Neural progenitor cell (in vitro differentiated cells): ENCODE results near the gene ATOH8. TPM values are rescaled to one million over a fixed set of nuclear protein-coding genes. Genes with fewer than 3 reads are reported as not detected.

ENCODE experiments used
- DNase-seq: peaks from one replicate; pipeline ENCODE4 v3.0.0-alpha.2; 2016; ENCODE audit warnings: low spot score
- H2AFZ ChIP-seq: fragments of 200-600 bp; sonication (generic); replicated peaks from 2 replicates; pipeline ENCODE4 v1.6.1; 2016; ENCODE audit warnings: antibody characterized with exemption
- H3F3A ChIP-seq: fragments of 200-600 bp; sonication (generic); 2 replicates; pipeline ENCODE4 v1.6.1; 2016; ENCODE audit warnings: antibody characterized with exemption, low read depth
- H3K27ac ChIP-seq: fragments of 200-600 bp; sonication (generic); 2 replicates; pipeline ENCODE4 v1.5.1; 2016; ENCODE audit warnings: mild to moderate bottlenecking
- H3K27me3 ChIP-seq: fragments of 200-600 bp; sonication (generic); 2 replicates; pipeline ENCODE4 v1.6.1; 2016; ENCODE audit warnings: mild to moderate bottlenecking, moderate library complexity
- H3K36me3 ChIP-seq: fragments of 200-600 bp; sonication (generic); 2 replicates; pipeline ENCODE4 v1.5.1; 2016
- H3K4me1 ChIP-seq: fragments of 200-600 bp; sonication (generic); 2 replicates; pipeline ENCODE4 v1.6.1; 2016; ENCODE audit warnings: mixed run types
- H3K4me2 ChIP-seq: fragments of 200-600 bp; sonication (generic); 2 replicates; pipeline ENCODE4 v1.6.1; 2016
- H3K4me3 ChIP-seq: fragments of 200-600 bp; sonication (generic); 2 replicates; pipeline ENCODE4 v1.5.1; 2016
- H3K79me2 ChIP-seq: fragments of 200-600 bp; sonication (generic); 2 replicates; pipeline ENCODE4 v1.6.1; 2016; ENCODE audit warnings: low read depth
- H3K9ac ChIP-seq: fragments of 200-600 bp; sonication (generic); 2 replicates; pipeline ENCODE4 v1.6.1; 2016
- H3K9me3 ChIP-seq: fragments of 200-600 bp; sonication (generic); 2 replicates; pipeline ENCODE4 v1.5.1; 2016; ENCODE audit warnings: low read depth
- H4K20me1 ChIP-seq: fragments of 200-600 bp; sonication (generic); 2 replicates; pipeline ENCODE4 v1.6.1; 2016; ENCODE audit warnings: low read depth
- H3K27ac Mint-ChIP-seq: 3 replicates; pipeline ENCODE4 v1.8.0; 2021; ENCODE audit warnings: mixed read lengths
- H3K27me3 Mint-ChIP-seq: 2 replicates; pipeline ENCODE4 v1.8.0; 2022; ENCODE audit warnings: low read depth, mild to moderate bottlenecking, inconsistent platforms, moderate library complexity, mixed read lengths; ENCODE audit not compliant: insufficient read depth
- H3K36me3 Mint-ChIP-seq: 3 replicates; pipeline ENCODE4 v1.8.0; 2021; ENCODE audit warnings: mixed read lengths
- H3K4me1 Mint-ChIP-seq: 3 replicates; pipeline ENCODE4 v1.8.0; 2021; ENCODE audit warnings: mixed read lengths
- H3K4me3 Mint-ChIP-seq: 3 replicates; pipeline ENCODE4 v1.8.0; 2021; ENCODE audit warnings: mild to moderate bottlenecking, moderate library complexity, mixed read lengths
- H3K9me3 Mint-ChIP-seq: 3 replicates; pipeline ENCODE4 v1.8.0; 2020; ENCODE audit warnings: mixed read lengths
- CTCF ChIP-seq: fragments of 200-600 bp; sonication (generic); IDR thresholded peaks from 2 replicates; pipeline ENCODE4 v1.5.1; 2017; ENCODE audit warnings: antibody characterized with exemption, mild to moderate bottlenecking
- EZH2 ChIP-seq: fragments of 200-600 bp; sonication (generic); IDR thresholded peaks from 2 replicates; pipeline ENCODE4 v1.6.1; 2017; ENCODE audit warnings: antibody characterized with exemption, mild to moderate bottlenecking, moderate library complexity
- EZH2phosphoT487 ChIP-seq: fragments of 200-600 bp; sonication (generic); IDR thresholded peaks from 2 replicates; pipeline ENCODE4 v1.6.1; 2017; ENCODE audit warnings: antibody characterized with exemption
- total RNA-seq: library from RNA; depleted of rRNA; stranded (reverse); fragments of >200 nt; gene quantifications from 2 replicates; pipeline ENCODE4 v1.2.3, GENCODE V29; 2015; ENCODE audit warnings: low replicate concordance

The ATOH8 gene
- total RNA-seq, 1 donor from 2014 or later = not detected

GRCh38 chr2:85734015-85734414 lies 19.8 kb upstream of the ATOH8 start:
- H2AFZ ChIP-seq = no peak overlapping the region
- no peaks in the 10 kb centered on the region for H3K4me1 ChIP-seq
- H3K27me3 ChIP-seq = peaks cover 6% of the 10 kb centered on the region
- no peak overlapping the region for H3K4me3 ChIP-seq
- H3K36me3 Mint-ChIP-seq = no peaks in the 10 kb centered on the region
- no peak for TF ChIP-seq CTCF
- no peak for TF ChIP-seq EZH2
- TF ChIP-seq EZH2phosphoT487 = no peak
- DNase-seq = no peak
- H3K27ac Mint-ChIP-seq = no peak overlapping the region
- H3K9ac ChIP-seq = no peak overlapping the region
- no peaks in the 10 kb centered on the region for H3K36me3 ChIP-seq
- no peaks in the 10 kb centered on the region for H3K79me2 ChIP-seq
- no peaks in the 10 kb centered on the region for H3K9me3 ChIP-seq
- H3K27me3 Mint-ChIP-seq = peaks cover 3% of the 10 kb centered on the region
- no peak overlapping the region for H3K27ac ChIP-seq
- H4K20me1 ChIP-seq = no peaks in the 10 kb centered on the region
- H3K9me3 Mint-ChIP-seq = no peaks in the 10 kb centered on the region
- H3F3A ChIP-seq = no peaks in the 10 kb centered on the region
- peaks cover 14% of the 10 kb centered on the region for H3K4me1 Mint-ChIP-seq
- no peak overlapping the region for H3K4me3 Mint-ChIP-seq
- no peak overlapping the region for H3K4me2 ChIP-seq

GRCh38 chr2:85734942-85735608 lies 18.7 kb upstream of the ATOH8 start:
- Histone ChIP-seq H3K79me2 (no peaks in the 10 kb centered on the region), H4K20me1 (no peaks in the 10 kb centered on the region), H3K4me2 (no peak overlapping the region), H3K27ac (no peak overlapping the region), H3K36me3 (no peaks in the 10 kb centered on the region), H3K4me3 (no peak overlapping the region), H3F3A (no peaks in the 10 kb centered on the region), H2AFZ (no peak overlapping the region), H3K4me1 (no peaks in the 10 kb centered on the region), H3K9ac (no peak overlapping the region), H3K27me3 (no peaks in the 10 kb centered on the region), H3K9me3 (no peaks in the 10 kb centered on the region)
- peaks cover 4% of the 10 kb centered on the region for H3K9me3 Mint-ChIP-seq
- no peak overlapping the region for H3K27ac Mint-ChIP-seq
- no peak overlapping the region for H3K4me3 Mint-ChIP-seq
- H3K36me3 Mint-ChIP-seq = no peaks in the 10 kb centered on the region
- no peak for DNase-seq
- no peak for TF ChIP-seq CTCF
- no peak for TF ChIP-seq EZH2phosphoT487
- no peak for TF ChIP-seq EZH2
- peaks cover 6% of the 10 kb centered on the region for H3K27me3 Mint-ChIP-seq
- peaks cover 12% of the 10 kb centered on the region for H3K4me1 Mint-ChIP-seq

GRCh38 chr2:85735691-85736090 lies 18.1 kb upstream of the ATOH8 start:
- no peak for DNase-seq
- peaks cover 12% of the 10 kb centered on the region for H3K4me1 Mint-ChIP-seq
- Histone ChIP-seq H3K36me3 (no peaks in the 10 kb centered on the region), H3K9ac (no peak overlapping the region), H3K4me2 (no peak overlapping the region), H3K27me3 (no peaks in the 10 kb centered on the region), H4K20me1 (no peaks in the 10 kb centered on the region), H3F3A (no peaks in the 10 kb centered on the region), H3K79me2 (no peaks in the 10 kb centered on the region), H3K27ac (no peak overlapping the region), H3K9me3 (no peaks in the 10 kb centered on the region), H2AFZ (no peak overlapping the region), H3K4me1 (no peaks in the 10 kb centered on the region), H3K4me3 (no peak overlapping the region)
- H3K27me3 Mint-ChIP-seq = peaks cover 6% of the 10 kb centered on the region
- H3K9me3 Mint-ChIP-seq = peaks cover 4% of the 10 kb centered on the region
- H3K27ac Mint-ChIP-seq = no peak overlapping the region
- no peak overlapping the region for H3K4me3 Mint-ChIP-seq
- no peaks in the 10 kb centered on the region for H3K36me3 Mint-ChIP-seq
- no peak for TF ChIP-seq EZH2phosphoT487
- no peak for TF ChIP-seq CTCF
- TF ChIP-seq EZH2 = no peak
